Measurements from ENCODE around the gene SIGLEC7. TPM values are rescaled to one million over a fixed set of nuclear protein-coding genes. Genes with fewer than 3 reads are reported as not detected.

SIGLEC7 gene
- total RNA-seq, 4 donors from 2014 or later, result 0.54 to 1.0 TPM; not detected in 2

DNA sequence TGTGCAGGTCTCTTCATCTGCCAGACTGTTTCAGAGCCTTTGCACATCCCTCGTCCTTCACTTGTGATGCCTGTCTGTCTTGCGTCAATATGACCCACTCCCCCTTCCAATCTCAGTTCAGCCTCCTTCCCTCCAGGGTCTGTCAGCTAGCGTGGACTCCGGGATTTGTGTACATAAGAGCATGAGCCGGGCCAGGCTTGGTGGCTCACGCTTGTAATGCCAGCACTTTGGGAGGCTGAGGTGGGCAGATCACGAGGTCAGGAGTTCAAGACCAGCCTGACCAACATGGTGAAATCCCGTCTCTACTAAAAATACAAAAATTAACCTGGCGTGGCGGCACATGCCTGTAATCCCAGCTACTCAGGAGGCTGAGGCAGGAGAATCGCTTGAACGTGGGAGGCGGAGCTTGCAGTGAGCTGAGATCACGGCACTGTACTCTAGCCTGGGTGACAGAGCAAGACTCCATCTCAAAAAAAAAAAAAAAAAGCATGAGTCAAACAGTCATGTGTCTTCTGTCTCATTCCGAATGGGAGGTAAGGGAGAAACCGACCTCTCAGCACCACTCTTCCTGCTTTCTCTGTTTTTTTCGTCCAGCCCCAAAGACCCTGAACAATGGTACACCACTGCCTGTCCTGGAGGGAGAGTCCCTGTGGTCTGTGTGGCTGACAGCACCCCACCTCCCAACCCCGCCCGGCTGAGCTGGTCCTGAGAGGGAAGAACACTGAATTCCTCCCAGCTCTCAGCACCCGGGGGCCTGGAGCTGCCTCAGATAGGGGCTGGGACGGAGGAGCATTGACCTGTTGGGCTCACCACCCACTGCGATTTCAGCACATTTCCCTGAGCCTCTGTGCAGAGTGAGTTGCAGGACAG, 19.8 kb upstream of the SIGLEC7 start:
- Histone ChIP-seq H3K9me3 (no peaks in the 10 kb centered on the region), H3K4me3 (replicated peaks in 1 of 3) (no peak overlapping the region), H3K27ac (no peak overlapping the region), H3K4me1 (no peaks in the 10 kb centered on the region), H3K27me3 (no peaks in the 10 kb centered on the region), H3K36me3 (no peaks in the 10 kb centered on the region)
- no peak for TF ChIP-seq POLR2A (IDR thresholded peaks at IDR 0.05)
- TF ChIP-seq, protein P1, sequence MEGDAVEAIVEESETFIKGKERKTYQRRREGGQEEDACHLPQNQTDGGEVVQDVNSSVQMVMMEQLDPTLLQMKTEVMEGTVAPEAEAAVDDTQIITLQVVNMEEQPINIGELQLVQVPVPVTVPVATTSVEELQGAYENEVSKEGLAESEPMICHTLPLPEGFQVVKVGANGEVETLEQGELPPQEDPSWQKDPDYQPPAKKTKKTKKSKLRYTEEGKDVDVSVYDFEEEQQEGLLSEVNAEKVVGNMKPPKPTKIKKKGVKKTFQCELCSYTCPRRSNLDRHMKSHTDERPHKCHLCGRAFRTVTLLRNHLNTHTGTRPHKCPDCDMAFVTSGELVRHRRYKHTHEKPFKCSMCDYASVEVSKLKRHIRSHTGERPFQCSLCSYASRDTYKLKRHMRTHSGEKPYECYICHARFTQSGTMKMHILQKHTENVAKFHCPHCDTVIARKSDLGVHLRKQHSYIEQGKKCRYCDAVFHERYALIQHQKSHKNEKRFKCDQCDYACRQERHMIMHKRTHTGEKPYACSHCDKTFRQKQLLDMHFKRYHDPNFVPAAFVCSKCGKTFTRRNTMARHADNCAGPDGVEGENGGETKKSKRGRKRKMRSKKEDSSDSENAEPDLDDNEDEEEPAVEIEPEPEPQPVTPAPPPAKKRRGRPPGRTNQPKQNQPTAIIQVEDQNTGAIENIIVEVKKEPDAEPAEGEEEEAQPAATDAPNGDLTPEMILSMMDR (IDR thresholded peaks at IDR 0.05), result no peak
- WGBS, 2 donors, result 63 to 67% methylated on average over 21 to 22 of the region's 22 CpGs
- intact Hi-C loops (cut with DNase I), result no loop called here
- no peak for DNase-seq

DNA sequence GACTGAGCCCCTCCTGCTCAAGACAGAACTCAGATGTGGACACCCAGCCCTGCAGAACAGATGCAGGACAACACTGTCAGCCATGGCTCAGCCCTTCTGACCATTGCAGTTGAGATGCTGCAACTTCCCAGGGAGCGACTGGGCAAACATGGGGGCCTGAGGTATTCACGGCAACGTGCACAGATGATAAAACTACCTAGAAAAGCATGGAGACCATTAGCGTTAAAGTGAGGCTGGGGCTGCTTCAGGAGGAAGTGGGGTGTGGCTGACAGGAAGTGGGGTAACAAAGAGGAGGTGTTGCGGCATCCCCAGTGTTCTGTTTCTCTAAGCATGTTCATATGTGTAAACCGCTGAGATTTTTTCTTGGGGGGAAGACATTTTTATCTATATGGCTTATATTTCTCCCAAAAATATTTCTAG, 18.7 kb upstream of the SIGLEC7 start:
- Histone ChIP-seq H3K27me3 (no peaks in the 10 kb centered on the region), H3K36me3 (no peaks in the 10 kb centered on the region), H3K4me3 (replicated peaks in 1 of 3) (no peak overlapping the region), H3K27ac (no peak overlapping the region), H3K4me1 (peaks cover 0 to 1% of the 10 kb centered on the region in 2 donors), H3K9me3 (no peaks in the 10 kb centered on the region)
- 55 to 67% methylated on average over 6 of the region's 6 CpGs for WGBS, 2 donors
- TF ChIP-seq, protein P1 (IDR thresholded peaks at IDR 0.05), result no peak
- no peak for TF ChIP-seq POLR2A (IDR thresholded peaks at IDR 0.05)
- no peak for DNase-seq
- intact Hi-C loops (cut with DNase I), result no loop called here

DNA sequence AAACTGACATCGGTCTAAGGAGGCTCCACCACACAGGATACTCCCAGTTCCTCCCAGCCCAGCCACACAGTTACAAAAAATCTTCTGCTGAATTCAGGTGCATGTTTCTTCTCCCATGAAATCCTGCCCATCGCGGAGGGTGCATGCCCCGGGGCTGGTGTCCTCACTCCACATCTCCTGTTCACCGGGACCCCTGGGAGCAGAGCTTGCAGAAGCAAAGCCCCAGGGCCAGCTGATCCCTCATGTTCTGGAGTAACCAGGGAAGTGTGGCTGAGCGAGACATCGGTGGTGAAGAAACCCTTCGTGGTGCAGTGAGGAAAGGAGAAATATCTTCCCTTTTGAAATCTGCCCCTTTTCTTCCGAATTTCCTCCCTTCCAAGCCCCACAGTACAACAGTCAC, 18.3 kb upstream of the SIGLEC7 start:
- TF ChIP-seq, protein P1 (IDR thresholded peaks at IDR 0.05), result no peak
- no peak for TF ChIP-seq POLR2A (IDR thresholded peaks at IDR 0.05)
- intact Hi-C loops (cut with DNase I), result no loop called here
- Histone ChIP-seq H3K36me3 (no peaks in the 10 kb centered on the region), H3K4me1 (peaks cover 0 to 6% of the 10 kb centered on the region in 2 donors), H3K4me3 (replicated peaks in 1 of 3) (no peak overlapping the region), H3K27me3 (no peaks in the 10 kb centered on the region), H3K9me3 (no peaks in the 10 kb centered on the region), H3K27ac (no peak overlapping the region)
- DNase-seq, result no peak
- WGBS, 2 donors, result 72 to 84% methylated on average over 9 of the region's 9 CpGs

DNA sequence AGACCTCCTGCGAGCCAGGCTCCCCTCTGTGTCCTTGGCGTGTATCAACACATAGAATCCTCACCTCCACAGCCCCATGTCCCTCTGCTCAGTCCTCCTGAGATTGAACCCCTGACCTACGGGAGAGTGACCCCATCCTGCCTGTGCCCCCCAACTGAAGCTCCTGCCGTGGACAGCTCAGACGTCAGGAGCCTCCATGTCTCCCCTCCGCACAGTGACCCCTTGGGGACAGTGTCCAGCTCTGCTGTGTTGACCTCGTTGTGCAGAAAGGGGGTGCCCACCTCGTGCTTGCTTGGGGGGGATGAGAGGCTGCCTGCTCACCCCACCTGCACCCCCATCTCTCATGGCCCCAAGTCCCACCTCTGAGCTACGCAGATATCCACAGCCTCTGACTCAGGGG, 17.9 kb upstream of the SIGLEC7 start:
- intact Hi-C loops (cut with DNase I), result no loop called here
- H3K27me3 ChIP-seq, result no peaks in the 10 kb centered on the region
- WGBS, 2 donors, result 82 to 85% methylated on average over 6 to 8 of the region's 9 CpGs
- H3K9me3 ChIP-seq, result no peaks in the 10 kb centered on the region
- no peak overlapping the region for H3K27ac ChIP-seq
- TF ChIP-seq, protein P1 (IDR thresholded peaks at IDR 0.05), result no peak
- no peak for TF ChIP-seq POLR2A (IDR thresholded peaks at IDR 0.05)
- H3K36me3 ChIP-seq, result no peaks in the 10 kb centered on the region
- no peak for DNase-seq
- peaks cover 0 to 7% of the 10 kb centered on the region in 2 donors for H3K4me1 ChIP-seq
- H3K4me3 ChIP-seq (replicated peaks in 1 of 3), result no peak overlapping the region

DNA sequence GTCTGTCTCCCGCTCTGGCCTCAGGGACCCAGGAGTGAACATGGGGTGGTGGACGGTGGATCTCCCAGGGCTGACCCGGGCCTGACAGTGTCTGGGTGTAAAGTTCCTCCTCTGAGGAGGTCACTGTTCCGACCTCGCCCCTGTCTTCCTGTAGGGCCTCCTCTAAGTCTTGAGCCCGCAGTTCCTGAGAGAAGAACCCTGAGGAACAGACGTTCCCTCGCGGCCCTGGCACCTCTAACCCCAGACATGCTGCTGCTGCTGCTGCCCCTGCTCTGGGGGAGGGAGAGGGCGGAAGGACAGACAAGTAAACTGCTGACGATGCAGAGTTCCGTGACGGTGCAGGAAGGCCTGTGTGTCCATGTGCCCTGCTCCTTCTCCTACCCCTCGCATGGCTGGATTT, 17.4 kb upstream of the SIGLEC7 start, which contains the start of gene SIGLEC9:
Gene SIGLEC9 (plus strand): TSS at position 178 of the 400 bp plus-strand sequence. CDS start 69 bp downstream, at position 247.
- DNase-seq, result peak in 1 of 2 donors; percentile 20
- Histone ChIP-seq H3K27me3 (no peaks in the 10 kb centered on the region), H3K4me1 (peaks cover 0 to 7% of the 10 kb centered on the region in 2 donors), H3K4me3 (replicated peaks in 1 of 3) (no peak within 1 kb of the TSS), H3K9me3 (no peaks in the 10 kb centered on the region), H3K36me3 (no peaks in the 10 kb centered on the region), H3K27ac (no peak within 1 kb of the TSS)
- WGBS, 2 donors, result 65 to 66% methylated on average over 10 to 13 of the region's 14 CpGs
- intact Hi-C loops (cut with DNase I), result no loop called here
- TF ChIP-seq, protein P1 (IDR thresholded peaks at IDR 0.05), result no peak
- no peak for TF ChIP-seq POLR2A (IDR thresholded peaks at IDR 0.05)

Data from thyroid gland (tissue), 4 donors.